Hepatocyte (in vitro differentiated cells): ENCODE results near the gene HABP4.

ENCODE experiments used
- CTCF ChIP-seq: fragments of 200-600 bp; sonication (generic); IDR thresholded peaks from 2 replicates; pipeline ENCODE4 v1.5.1; 2016; ENCODE audit warnings: antibody characterized with exemption, mild to moderate bottlenecking; ENCODE audit not compliant: poor library complexity
- EZH2 ChIP-seq: fragments of 200-600 bp; sonication (generic); IDR thresholded peaks from 2 replicates; pipeline ENCODE4 v1.6.1; 2016; ENCODE audit warnings: antibody characterized with exemption, mild to moderate bottlenecking, borderline replicate concordance
- EZH2phosphoT487 ChIP-seq: fragments of 200-600 bp; sonication (generic); IDR thresholded peaks from one replicate; pipeline ENCODE4 v1.6.1; 2018; ENCODE audit warnings: antibody characterized with exemption, mild to moderate bottlenecking, low read depth, moderate library complexity; ENCODE audit not compliant: unreplicated experiment, severe bottlenecking

- TF ChIP-seq EZH2 (no peak), CTCF (no peak), EZH2phosphoT487 (no peak)
These were observed 13.4 kb upstream of the HABP4 start for GRCh38 chr9:96436456-96437126.
